Gastrocnemius medialis (tissue), 4 donors: ENCODE results near the gene EMILIN2.

ENCODE experiments used
- CTCF ChIP-seq, 5 experiments: fragments of 450-650 bp in 3 of 5; fragments of 200-600 bp in 2 of 5; sonication (generic) in 2 of 5; IDR thresholded peaks in 4 of 5; conservative IDR thresholded peaks in 1 of 5; 1 replicate in 4 of 5; 2 replicates in 1 of 5; pipeline ENCODE4 v1.5.1; 2016 to 2019; ENCODE audit warnings: antibody characterized with exemption in 5 of 5, mild to moderate bottlenecking in 3 of 5, moderate library complexity in 3 of 5
- POLR2A ChIP-seq, 2 donors: fragments of 450-650 bp; IDR thresholded peaks; one replicate each; pipeline ENCODE4 v1.6.1; 2017; ENCODE audit warnings: antibody characterized with exemption in 2 of 2, mild to moderate bottlenecking in 2 of 2, moderate library complexity in 2 of 2

GRCh38 chr18:2883076-2883735 lies 36.4 kb downstream of the EMILIN2 start:
- TF ChIP-seq CTCF (IDR thresholded peaks at IDR 0.05 in 4 of 5, conservative IDR thresholded peaks at IDR 0.05 in 1 of 5) (no peak), POLR2A (IDR thresholded peaks at IDR 0.05) (no peak)
